Activated CD8-positive, alpha-beta memory T cell treated with anti-CD3 and anti-CD28 coated beads for 48 hours (primary cell): ENCODE data around the gene PXDN.
"Not testable (repeated sequence)": the region's sequence is repeated elsewhere in the genome, so short reads cannot be mapped to it uniquely, and the experiment has no call there.

Source experiments
- DNase-seq, 3 experiments: peaks; one replicate each; pipeline ENCODE4 v3.0.0-alpha.2; 2020; ENCODE audit warnings: low read depth in 2 of 3, low spot score in 2 of 3

PXDN gene

DNA sequence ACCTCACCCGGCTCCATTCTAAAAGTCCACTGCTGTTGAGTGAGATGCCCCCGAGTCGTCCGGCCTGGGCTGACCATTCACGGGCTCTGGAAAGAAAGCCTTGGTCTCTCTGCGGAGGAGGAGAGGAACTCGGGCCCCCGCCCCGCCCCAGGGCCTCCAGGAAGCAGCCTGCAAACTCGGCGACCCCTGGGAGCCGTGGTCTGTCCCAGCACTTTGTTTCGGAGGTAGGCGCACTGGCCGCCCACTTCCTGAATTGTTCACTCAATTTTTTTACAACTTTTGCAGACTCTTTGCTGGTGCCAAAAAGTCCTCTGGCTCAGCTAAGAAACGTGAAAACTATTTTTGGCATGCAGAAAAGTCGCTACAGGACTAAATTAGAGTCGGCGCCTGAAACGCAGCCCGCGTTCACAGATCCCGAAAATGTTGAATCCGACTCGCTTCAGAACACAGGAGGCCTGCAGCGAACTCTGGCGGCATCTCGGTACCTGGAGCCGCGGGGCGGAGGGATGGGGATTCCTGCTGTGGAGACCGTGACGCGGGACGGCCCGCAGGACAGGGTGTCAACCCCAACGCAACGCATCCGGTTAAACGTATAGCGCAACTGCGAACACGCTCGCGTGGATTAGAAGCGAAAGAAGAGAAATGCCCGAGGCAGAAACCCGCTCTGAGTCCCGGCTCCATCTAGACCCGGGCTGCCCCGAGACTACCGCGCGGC is 1.5 kb downstream of the PXDN start:
- no peak for DNase-seq

- no peak for DNase-seq
Measured at GRCh38 chr2:1742301-1742680, 2.0 kb downstream of the PXDN start.

DNA sequence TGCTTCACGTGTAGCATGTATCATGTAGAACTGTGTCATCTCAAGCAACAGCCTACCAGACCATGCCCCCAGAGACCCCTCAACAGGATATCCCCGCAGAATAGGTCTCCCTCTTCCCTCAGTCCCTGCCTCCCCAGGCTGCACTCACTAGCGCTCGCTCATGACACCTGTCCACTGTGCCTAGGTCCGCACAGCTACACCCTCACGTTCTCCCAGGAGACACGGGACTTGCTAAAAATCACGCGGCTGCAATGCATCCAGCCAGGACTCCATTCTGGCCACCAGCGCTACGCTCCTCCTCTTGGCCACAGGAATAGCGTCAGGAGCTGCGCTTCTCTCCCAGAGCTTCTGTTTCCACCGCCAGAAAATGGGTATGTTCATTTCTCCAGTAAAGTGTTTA is 2.5 kb downstream of the PXDN start:
- DNase-seq, result no peak

DNA sequence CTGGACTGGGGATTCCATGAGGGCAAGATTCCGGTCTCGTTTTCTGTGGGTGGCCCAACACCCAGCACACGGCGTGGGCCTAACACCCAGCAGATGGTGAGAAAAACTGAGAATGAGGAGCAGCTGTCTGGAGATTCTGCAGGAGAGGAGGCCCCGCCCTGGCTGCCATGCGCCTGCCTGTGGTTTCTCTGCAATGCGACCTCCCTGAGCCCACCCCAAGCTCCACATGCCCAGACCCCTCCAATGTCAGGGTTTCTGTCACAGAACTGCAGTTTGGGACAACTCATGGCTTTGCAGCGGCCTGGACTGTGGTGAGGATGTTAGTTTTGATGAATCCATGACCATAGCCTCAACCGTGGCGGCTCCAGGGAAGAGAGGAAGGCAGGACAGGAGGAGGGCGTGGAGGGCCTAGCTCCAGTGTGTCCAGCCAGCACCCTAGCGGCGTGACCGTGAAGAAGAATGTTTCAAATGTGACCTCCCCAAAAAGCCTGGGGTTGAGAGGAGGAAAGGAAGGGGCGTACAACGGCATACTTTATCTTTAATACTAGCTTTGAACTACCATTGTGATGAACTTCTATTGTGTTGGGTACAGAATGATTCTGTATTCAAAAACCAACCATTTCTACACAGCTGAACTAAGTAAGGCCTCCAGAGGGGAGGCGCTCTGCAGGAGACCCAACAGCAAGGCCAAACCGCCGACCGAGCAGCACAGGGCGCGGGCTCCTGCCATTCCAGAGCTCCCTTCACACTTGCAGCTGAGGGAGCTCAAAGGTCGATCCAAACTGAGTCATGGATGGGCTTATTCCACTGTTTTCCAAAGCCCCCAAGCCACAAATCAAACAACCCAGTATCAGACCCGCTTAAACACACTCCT is 3.4 kb downstream of the PXDN start:
- no peak for DNase-seq

- DNase-seq, result no peak
Measured at GRCh38 chr2:1739961-1740715, 4.2 kb downstream of the PXDN start.

- no peak for DNase-seq
Measured at GRCh38 chr2:1739322-1739957, 4.9 kb downstream of the PXDN start.

DNA sequence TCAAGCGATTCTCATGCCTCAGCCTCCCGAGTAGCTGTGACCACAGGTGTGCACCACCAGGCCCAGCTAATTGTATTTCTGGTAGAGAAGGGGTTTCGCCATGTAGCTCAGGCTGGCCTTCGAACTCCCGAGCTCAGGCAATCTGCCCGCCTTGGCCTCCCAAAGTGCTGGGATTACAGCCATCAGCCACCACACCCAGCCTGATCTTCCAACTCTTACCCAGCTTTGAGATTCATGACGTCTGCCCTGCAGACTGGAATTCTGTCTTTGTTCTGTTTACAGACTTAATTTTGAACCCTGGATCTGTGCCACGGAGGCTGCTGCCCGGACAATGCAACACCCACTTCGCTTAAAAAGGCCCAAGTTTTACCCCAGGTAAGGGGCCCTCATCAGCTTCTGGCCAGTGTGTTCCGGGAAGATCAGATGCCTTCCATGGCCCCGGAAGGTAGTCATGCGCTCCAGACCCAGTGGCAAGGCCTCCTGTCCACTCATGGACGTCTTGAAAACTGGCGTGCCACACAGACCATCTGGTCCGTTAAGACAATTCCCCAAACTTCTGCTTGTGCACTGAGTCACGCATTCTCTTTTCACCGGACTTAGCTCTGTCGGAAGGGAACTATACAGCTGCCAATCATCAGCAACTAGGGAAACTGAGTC is 5.5 kb downstream of the PXDN start:
- no peak for DNase-seq

GRCh38 chr2:1738163-1738562 is 6.2 kb downstream of the PXDN start:
- DNase-seq, result no peak

GRCh38 chr2:1736997-1737480 is 7.3 kb downstream of the PXDN start:
- DNase-seq, result no peak

DNA sequence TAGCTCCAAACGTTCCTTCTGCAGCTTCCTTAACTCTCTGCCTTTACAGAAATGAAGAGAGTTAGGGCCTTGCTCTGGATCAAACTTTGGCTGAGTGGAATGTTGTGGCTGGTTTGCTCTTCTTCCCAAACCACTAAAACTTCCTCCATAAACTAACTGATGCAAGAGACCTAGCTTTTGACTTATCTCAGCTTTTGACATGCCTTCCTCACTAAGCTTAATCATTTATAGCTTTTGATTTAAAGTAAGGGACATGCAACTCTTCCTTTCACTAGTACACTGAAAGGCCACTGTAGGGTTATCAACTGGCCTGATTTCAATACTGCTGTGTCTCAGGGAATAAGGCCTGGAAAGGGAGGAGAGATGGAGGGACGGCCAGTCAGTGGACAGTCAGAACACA is 8.3 kb downstream of the PXDN start:
- no peak for DNase-seq

GRCh38 chr2:1733298-1733697 is 11.0 kb downstream of the PXDN start:
- not testable (repeated sequence) for DNase-seq

DNA sequence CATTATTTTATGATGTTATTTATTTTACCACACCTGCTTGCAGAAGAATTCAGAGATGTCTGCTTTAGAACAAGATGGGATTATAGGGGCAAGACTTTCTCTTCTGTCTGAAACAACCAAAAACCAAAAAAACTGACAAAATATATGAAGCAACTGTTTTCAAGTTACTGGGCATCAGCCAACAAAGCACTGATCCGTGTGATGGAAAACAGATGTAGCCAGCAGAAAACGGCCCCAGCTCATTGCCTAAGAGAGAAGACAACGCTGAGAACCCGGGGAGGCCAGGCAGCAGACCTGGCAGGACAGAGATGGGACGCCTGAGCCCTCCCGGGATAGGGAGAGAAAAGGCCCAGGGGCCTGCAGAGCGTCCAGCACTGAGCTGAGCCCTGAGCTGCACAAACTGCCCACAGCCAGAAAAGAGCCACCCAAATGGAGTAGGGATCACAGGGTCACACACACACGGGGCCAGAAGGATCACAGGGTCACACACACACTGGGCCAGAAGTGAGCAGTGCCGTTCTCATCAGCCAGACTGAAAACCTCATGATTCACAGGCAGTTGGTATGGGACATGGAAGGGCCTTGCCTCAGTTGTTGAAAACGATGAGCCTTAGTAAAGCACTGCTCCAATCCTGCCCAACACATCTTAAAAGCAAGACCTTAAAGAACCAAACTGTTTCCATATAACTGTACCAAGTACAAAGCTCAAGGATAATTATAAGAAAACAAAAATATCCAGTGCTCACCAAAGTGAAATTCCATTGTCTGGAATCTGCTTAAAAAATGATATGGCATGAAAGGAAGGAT is 12.1 kb downstream of the PXDN start:
- DNase-seq, result no peak

DNA sequence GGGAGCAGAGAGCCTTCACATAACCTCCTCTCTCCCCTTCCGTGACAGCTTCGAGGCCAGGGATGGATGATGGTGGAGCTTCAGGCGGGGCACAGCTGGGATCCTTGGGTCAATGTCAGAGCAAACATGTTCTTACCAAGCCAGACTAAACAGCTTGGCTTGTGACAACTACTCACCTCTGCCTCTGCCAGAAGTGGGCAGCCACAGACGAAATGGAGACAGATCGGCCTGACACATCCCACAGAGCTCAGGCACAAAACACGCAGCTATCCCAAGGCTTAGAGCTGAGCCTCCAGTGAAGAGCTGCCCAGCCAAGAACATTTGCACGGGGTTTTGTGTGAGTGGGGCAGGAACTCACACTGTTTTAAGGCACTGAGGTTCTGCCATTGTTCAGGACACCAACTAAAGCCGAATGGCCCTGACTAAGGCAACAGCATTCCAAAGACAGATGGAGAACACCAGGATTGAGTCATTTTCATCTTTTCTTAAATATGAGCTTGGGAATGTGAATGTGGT is 12.8 kb downstream of the PXDN start:
- no peak for DNase-seq

DNA sequence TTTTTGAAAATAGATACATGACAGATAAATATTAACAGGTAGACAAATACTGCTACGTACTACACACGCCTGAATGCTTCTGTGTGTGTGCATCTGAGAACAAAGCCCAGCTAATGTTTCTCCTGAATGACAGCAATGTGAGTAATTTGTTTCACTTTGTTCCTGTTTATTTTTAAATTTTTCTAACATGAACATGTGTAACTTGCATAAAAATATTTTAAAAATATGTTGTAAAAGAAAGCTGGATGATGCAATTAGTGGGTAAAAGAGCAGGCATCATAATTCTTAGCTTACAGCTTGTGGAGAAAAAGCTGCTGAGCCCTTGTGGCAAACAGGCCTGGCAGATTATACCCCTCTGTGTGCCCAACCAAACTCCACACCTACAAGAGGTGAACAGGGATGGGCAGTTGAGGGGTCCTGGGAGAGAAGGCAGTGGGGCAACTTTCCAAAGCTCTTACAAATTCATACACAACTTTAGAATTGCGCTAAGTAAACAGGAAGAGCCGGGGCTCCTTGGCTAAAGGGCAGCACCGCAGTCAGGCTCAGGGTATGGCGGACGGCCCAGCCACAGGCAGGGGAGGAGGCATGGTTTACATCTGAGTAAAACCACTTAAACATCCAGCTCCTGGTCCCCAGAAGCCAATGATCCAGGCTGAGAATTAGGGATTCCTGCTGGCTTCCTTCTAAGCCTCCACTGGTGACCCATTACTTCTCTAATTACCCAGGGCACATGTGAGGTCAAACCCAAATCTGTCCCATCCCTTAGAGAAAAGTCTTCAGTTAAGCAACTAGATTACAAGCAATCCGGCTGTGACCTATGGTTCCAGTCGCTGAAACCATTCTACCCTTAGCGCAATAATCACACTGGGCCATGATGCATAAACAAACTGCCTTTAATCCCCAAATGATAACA is 14.0 kb downstream of the PXDN start:
- no peak for DNase-seq

DNA sequence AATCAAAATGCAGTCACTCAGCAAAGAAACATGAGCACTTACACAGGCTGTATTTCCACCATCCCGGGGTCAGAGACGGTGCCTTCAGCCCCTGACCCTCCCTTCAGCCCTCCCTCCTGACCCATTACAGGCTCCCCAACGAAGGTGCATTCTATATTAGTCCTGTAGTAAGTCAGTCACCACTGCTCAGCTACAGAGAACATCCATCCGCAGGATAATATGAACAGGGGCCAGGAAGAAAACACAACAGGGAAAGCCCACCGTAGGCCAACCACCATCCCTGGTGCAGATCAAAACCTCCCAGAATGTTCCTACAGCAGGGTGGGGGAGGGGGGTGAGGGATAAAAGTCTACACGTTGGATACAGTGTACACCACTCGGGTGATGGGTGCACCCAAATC is 15.1 kb downstream of the PXDN start:
- no peak for DNase-seq

- no peak for DNase-seq
Measured at GRCh38 chr2:1728821-1729220, 15.5 kb downstream of the PXDN start.

- no peak for DNase-seq
Measured at GRCh38 chr2:1727796-1728474, 16.4 kb downstream of the PXDN start.
